SK-N-SH treated with all-trans-retinoic acid at 6 μM for 48 hours (cell line): ENCODE measurements around the gene SYNPO2.

Source experiments
- ARNTL ChIP-seq: fragments of 450-650 bp; formaldehyde crosslinking; IDR thresholded peaks from 2 replicates; pipeline ENCODE4 v1.5.0; 2020; ENCODE audit warnings: low read depth, mild to moderate bottlenecking, moderate library complexity, borderline replicate concordance
- ESRRG ChIP-seq: fragments of 250-450 bp; sonication (Bioruptor Pico); IDR thresholded peaks from 2 replicates; pipeline ENCODE4 v1.6.1; 2021; ENCODE audit warnings: mild to moderate bottlenecking
- ISL1 ChIP-seq: fragments of 250-450 bp; sonication (Bioruptor Pico); IDR thresholded peaks from 2 replicates; pipeline ENCODE4 v2.1.2; 2022; ENCODE audit warnings: mild to moderate bottlenecking, moderate library complexity
- PATZ1 ChIP-seq: fragments of 250-450 bp; sonication (Bioruptor Pico); IDR thresholded peaks from 2 replicates; pipeline ENCODE4 v1.8.0; 2020; ENCODE audit warnings: mild to moderate bottlenecking, moderate library complexity, borderline replicate concordance
- SNAI2 ChIP-seq: fragments of 250-450 bp; sonication (Bioruptor Pico); IDR thresholded peaks from 2 replicates; pipeline ENCODE4 v1.5.0; 2020; ENCODE audit warnings: mild to moderate bottlenecking, moderate library complexity
- TF ChIP-seq, protein P1 (sequence below): fragments of 250-450 bp; sonication (Bioruptor Pico); IDR thresholded peaks from 2 replicates; pipeline ENCODE4 v1.5.1; 2020; ENCODE audit warnings: low read depth, mild to moderate bottlenecking, moderate library complexity

GRCh38 chr4:118846979-118847378 is 41.7 kb upstream of the SYNPO2 start:
- no peak for TF ChIP-seq ESRRG
- TF ChIP-seq ARNTL (CRISPR knock-in tag): no peak
- no peak for TF ChIP-seq PATZ1 (CRISPR knock-in tag)
- no peak for TF ChIP-seq ISL1 (CRISPR knock-in tag)
- no peak for TF ChIP-seq SNAI2 (CRISPR knock-in tag)
- TF ChIP-seq, protein P1, sequence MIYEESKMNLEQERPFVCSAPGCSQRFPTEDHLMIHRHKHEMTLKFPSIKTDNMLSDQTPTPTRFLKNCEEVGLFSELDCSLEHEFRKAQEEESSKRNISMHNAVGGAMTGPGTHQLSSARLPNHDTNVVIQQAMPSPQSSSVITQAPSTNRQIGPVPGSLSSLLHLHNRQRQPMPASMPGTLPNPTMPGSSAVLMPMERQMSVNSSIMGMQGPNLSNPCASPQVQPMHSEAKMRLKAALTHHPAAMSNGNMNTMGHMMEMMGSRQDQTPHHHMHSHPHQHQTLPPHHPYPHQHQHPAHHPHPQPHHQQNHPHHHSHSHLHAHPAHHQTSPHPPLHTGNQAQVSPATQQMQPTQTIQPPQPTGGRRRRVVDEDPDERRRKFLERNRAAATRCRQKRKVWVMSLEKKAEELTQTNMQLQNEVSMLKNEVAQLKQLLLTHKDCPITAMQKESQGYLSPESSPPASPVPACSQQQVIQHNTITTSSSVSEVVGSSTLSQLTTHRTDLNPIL (CRISPR knock-in tag): no peak
